ENCODE data around the gene FGF13. TPM values are rescaled to one million over a fixed set of nuclear protein-coding genes. Genes with fewer than 3 reads are reported as not detected.

FGF13 gene
- total RNA-seq (2016; rRNA removed; fragmentation: Illumina TruSeq; extraction: Trizol) (0.33 and 0.84 TPM in 2 replicates), polyA plus RNA-seq (2011; rRNA removed) (0.09 and 0.14 TPM in 2 replicates), polyA minus RNA-seq (2011; rRNA and poly(A)+ RNA removed; ENCODE audit: low replicate concordance) (0.02 and 1.2 TPM in 2 replicates), Bru-seq, nascent RNA (percentile 13 among the genes with signal in this experiment), BruChase-seq, experiment 1, labeled RNA remaining after a 6-hour chase (percentile 9 among the genes with signal in this experiment), BruChase-seq, experiment 2, labeled RNA remaining after a 2-hour chase (percentile 13 among the genes with signal in this experiment)
- total RNA-seq (2016; cell fraction: cytosol; rRNA removed; fragmentation: Illumina TruSeq; extraction: Trizol; ENCODE audit: low read depth): 0.26 TPM in 1 of 2 replicates, not detected in the other
- total RNA-seq (2016; cell fraction: insoluble cytoplasmic fraction; rRNA removed; fragmentation: Illumina TruSeq; extraction: Trizol): 0.45 and 0.73 TPM in 2 replicates
- total RNA-seq (2016; cell fraction: membrane; rRNA removed; fragmentation: Illumina TruSeq; extraction: Trizol): 0.52 and 1.5 TPM in 2 replicates
- 0.12 TPM in 1 of 2 replicates, not detected in the other for total RNA-seq (2016; cell fraction: nucleus; rRNA removed; fragmentation: Illumina TruSeq; extraction: Trizol)
- 0.05 and 0.19 TPM in 2 replicates for polyA plus RNA-seq (2011; cell fraction: cytosol; rRNA removed)
- polyA plus RNA-seq (2011; cell fraction: nucleus; rRNA removed): not detected in 2 replicates
- 0.25 and 0.44 TPM in 2 replicates for polyA plus RNA-seq (2012)
- polyA plus RNA-seq (2016; cell fraction: cytosol; fragmentation: Illumina TruSeq; extraction: Trizol; ENCODE audit: low read depth): 0.25 and 0.38 TPM in 2 replicates
- 0.82 and 0.89 TPM in 2 replicates for polyA plus RNA-seq (2016; cell fraction: insoluble cytoplasmic fraction; fragmentation: Illumina TruSeq; extraction: Trizol; ENCODE audit: low read depth)
- polyA plus RNA-seq (2016; cell fraction: membrane; fragmentation: Illumina TruSeq; extraction: Trizol; ENCODE audit: low read depth): 0.73 and 0.74 TPM in 2 replicates
- polyA plus RNA-seq (2016; cell fraction: nucleus; fragmentation: Illumina TruSeq; extraction: Trizol; ENCODE audit: insufficient read depth, low read depth): 0.23 and 0.35 TPM in 2 replicates
- not detected in 2 replicates for polyA minus RNA-seq (2011; cell fraction: cytosol; rRNA and poly(A)+ RNA removed)
- polyA minus RNA-seq (2011; cell fraction: nucleus; rRNA and poly(A)+ RNA removed): 0.12 and 0.13 TPM in 2 replicates
- long read RNA-seq, experiment 1, partial matches to known transcripts: 2 of 3 reads
- long read RNA-seq, experiment 1, other reads (novel, unspliced or antisense): 1 of 3 reads
- long read RNA-seq, experiment 2, partial matches to known transcripts: 0 of 1 reads
- long read RNA-seq, experiment 2, other reads (novel, unspliced or antisense): 1 of 1 reads

DNA sequence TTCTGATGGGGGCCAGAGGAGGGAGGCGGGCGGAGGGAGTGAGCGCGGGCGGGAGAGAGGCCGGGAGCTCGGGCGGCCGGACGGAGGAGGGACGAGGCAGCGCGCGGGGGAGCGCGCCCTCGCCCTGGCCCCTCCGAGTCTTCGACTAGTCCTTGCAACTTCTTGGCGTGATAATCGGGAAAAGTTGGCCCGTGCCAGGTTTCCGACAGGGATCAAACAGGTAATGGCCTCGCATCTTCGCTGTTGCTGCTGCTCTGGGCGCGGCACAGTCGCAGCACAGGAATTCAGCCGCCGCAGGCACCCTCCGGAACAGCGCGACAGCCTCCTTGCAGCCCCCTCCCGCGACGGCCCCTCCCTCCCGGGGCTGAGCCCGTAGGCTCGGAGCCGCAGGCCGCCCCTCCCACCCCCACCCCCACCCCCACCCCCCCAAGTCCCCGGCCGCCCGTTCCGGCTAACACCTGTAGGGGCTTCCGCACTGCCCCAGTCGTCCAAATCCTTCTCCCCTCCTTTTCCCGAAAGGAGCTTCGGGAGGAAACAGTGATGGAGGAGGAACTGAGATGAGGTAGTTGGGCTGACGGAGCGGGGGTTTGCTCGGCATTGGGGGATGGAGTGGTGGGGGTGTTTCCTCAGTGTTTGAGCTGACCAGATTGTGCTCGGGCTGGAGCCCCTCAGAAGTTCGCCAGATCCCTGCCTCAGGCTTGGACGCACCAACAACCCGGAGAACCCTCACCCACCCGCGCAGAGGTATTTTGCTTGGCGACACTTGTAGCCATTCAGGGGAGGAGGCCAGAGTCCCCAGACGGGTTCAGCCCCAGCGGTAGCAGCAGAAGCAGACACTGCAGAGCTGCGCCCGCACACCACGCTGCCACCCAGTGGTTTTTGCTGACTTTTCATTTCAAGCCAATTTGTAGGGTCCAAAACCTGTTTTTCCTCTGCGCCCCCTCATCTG lies at the start of gene FGF13:
Gene FGF13 (minus strand): TSS at position 319 of the 949 bp plus-strand sequence. CDS start 714 bp downstream, outside the sequence.
- Histone ChIP-seq H3K4me1 (ENCODE audit: insufficient read depth, low read length) (no peaks in the 10 kb centered on the region), H3K36me3 (replicated peaks in 1 of 2; ENCODE audit: control insufficient read depth in 1 of 2, insufficient read depth in 2 of 2, low read length in 2 of 2) (no peaks in the 10 kb centered on the region), H3K79me2 (ENCODE audit: insufficient read depth, low read length) (no peaks in the 10 kb centered on the region), H3K4me3 (replicated peaks in 1 of 3; ENCODE audit: insufficient read depth in 1 of 3, low read depth in 2 of 3, low read length in 3 of 3) (no peak within 1 kb of the TSS), H3K4me2 (ENCODE audit: low read depth, low read length) (peak within 1 kb of the TSS; percentile 23; the same call in 1 of the 2 replicates), H4K20me1 (ENCODE audit: insufficient read depth, low read length) (no peaks in the 10 kb centered on the region), H2AFZ (ENCODE audit: low read length) (no peak within 1 kb of the TSS), H3K27ac (ENCODE audit: extremely low read length, insufficient read depth, low read length) (no peak within 1 kb of the TSS), H3K27me3 (ENCODE audit: control insufficient read depth in 1 of 2, insufficient read depth in 2 of 2, low read length in 2 of 2) (0 out of 5 replicates have a peak, but pooled peaks cover 0 to 3% of the 10 kb centered on the region in 2 experiments), H3K9me3 (ENCODE audit: low read length) (no peaks in the 10 kb centered on the region), H3K9ac (ENCODE audit: insufficient read depth, low read depth, low read length) (no peak within 1 kb of the TSS)
- no TSS peak for BruUV-seq (replicated peaks)
- FAIRE-seq: peak; percentile 50
- intact Hi-C loops (cut with micrococcal nuclease; ENCODE audit: unreplicated experiment): no loop called here
- ChIA-PET POLR2A (no interaction called here), CTCF (ENCODE audit: low intra/inter-chr PET ratio, low total read pairs) (no interaction called here)
- in situ Hi-C loops (cut with HindIII; ENCODE audit: extremely low pct_ligation_motif_present, low pct_unique_long_range_greater_than_20kb): no loop called here
- peak; percentile 0 for DNase-seq (ENCODE audit: low spot score)
- no CpG with 5 or more reads among the region's 65 CpGs for WGBS (ENCODE audit: low lambda C conversion rate)
- ATAC-seq: peak; percentile 95
- TF ChIP-seq SRSF4 (IDR thresholded peaks at IDR 0.05; ENCODE audit: low read depth, low read length, poor library complexity, severe bottlenecking): no peak
- TF ChIP-seq, protein P1, sequence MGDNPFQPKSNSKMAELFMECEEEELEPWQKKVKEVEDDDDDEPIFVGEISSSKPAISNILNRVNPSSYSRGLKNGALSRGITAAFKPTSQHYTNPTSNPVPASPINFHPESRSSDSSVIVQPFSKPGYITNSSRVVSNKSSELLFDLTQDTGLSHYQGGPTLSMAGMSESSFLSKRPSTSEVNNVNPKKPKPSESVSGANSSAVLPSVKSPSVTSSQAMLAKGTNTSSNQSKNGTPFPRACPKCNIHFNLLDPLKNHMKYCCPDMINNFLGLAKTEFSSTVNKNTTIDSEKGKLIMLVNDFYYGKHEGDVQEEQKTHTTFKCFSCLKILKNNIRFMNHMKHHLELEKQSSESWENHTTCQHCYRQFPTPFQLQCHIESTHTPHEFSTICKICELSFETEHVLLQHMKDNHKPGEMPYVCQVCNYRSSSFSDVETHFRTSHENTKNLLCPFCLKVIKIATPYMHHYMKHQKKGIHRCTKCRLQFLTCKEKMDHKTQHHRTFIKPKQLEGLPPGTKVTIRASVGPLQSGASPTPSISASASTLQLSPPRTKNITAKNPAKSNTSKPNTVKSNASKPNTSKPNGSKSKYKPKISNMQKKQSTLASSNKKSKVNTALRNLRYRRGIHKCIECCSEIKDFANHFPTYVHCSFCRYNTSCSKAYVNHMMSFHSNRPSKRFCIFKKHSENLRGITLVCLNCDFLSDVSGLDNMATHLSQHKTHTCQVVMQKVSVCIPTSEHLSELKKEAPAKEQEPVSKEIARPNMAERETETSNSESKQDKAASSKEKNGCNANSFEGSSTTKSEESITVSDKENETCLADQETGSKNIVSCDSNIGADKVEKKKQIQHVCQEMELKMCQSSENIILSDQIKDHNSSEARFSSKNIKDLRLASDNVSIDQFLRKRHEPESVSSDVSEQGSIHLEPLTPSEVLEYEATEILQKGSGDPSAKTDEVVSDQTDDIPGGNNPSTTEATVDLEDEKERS (CRISPR knock-in tag; IDR thresholded peaks at IDR 0.05): no peak
- TF ChIP-seq, protein P2, sequence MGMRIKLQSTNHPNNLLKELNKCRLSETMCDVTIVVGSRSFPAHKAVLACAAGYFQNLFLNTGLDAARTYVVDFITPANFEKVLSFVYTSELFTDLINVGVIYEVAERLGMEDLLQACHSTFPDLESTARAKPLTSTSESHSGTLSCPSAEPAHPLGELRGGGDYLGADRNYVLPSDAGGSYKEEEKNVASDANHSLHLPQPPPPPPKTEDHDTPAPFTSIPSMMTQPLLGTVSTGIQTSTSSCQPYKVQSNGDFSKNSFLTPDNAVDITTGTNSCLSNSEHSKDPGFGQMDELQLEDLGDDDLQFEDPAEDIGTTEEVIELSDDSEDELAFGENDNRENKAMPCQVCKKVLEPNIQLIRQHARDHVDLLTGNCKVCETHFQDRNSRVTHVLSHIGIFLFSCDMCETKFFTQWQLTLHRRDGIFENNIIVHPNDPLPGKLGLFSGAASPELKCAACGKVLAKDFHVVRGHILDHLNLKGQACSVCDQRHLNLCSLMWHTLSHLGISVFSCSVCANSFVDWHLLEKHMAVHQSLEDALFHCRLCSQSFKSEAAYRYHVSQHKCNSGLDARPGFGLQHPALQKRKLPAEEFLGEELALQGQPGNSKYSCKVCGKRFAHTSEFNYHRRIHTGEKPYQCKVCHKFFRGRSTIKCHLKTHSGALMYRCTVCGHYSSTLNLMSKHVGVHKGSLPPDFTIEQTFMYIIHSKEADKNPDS (CRISPR knock-in tag; IDR thresholded peaks at IDR 0.05): no peak
- TF ChIP-seq, protein P3, sequence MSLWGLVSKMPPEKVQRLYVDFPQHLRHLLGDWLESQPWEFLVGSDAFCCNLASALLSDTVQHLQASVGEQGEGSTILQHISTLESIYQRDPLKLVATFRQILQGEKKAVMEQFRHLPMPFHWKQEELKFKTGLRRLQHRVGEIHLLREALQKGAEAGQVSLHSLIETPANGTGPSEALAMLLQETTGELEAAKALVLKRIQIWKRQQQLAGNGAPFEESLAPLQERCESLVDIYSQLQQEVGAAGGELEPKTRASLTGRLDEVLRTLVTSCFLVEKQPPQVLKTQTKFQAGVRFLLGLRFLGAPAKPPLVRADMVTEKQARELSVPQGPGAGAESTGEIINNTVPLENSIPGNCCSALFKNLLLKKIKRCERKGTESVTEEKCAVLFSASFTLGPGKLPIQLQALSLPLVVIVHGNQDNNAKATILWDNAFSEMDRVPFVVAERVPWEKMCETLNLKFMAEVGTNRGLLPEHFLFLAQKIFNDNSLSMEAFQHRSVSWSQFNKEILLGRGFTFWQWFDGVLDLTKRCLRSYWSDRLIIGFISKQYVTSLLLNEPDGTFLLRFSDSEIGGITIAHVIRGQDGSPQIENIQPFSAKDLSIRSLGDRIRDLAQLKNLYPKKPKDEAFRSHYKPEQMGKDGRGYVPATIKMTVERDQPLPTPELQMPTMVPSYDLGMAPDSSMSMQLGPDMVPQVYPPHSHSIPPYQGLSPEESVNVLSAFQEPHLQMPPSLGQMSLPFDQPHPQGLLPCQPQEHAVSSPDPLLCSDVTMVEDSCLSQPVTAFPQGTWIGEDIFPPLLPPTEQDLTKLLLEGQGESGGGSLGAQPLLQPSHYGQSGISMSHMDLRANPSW (CRISPR knock-in tag; IDR thresholded peaks at IDR 0.05; ENCODE audit: borderline replicate concordance): no peak
- peak; percentile 20; the same call in 1 of the 2 replicates for TF ChIP-seq STAG1 (CRISPR knock-in tag; IDR thresholded peaks at IDR 0.05)
- TF ChIP-seq MAFF (IDR thresholded peaks at IDR 0.05; ENCODE audit: low read depth, low read length): peak; percentile 65
- no peak for TF ChIP-seq ZNF563 (CRISPR knock-in tag; IDR thresholded peaks at IDR 0.05)

Measured in HepG2 (cell line).